ENCODE measurements around the gene IL22RA1.

The IL22RA1 gene, protein sequence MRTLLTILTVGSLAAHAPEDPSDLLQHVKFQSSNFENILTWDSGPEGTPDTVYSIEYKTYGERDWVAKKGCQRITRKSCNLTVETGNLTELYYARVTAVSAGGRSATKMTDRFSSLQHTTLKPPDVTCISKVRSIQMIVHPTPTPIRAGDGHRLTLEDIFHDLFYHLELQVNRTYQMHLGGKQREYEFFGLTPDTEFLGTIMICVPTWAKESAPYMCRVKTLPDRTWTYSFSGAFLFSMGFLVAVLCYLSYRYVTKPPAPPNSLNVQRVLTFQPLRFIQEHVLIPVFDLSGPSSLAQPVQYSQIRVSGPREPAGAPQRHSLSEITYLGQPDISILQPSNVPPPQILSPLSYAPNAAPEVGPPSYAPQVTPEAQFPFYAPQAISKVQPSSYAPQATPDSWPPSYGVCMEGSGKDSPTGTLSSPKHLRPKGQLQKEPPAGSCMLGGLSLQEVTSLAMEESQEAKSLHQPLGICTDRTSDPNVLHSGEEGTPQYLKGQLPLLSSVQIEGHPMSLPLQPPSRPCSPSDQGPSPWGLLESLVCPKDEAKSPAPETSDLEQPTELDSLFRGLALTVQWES

DNA sequence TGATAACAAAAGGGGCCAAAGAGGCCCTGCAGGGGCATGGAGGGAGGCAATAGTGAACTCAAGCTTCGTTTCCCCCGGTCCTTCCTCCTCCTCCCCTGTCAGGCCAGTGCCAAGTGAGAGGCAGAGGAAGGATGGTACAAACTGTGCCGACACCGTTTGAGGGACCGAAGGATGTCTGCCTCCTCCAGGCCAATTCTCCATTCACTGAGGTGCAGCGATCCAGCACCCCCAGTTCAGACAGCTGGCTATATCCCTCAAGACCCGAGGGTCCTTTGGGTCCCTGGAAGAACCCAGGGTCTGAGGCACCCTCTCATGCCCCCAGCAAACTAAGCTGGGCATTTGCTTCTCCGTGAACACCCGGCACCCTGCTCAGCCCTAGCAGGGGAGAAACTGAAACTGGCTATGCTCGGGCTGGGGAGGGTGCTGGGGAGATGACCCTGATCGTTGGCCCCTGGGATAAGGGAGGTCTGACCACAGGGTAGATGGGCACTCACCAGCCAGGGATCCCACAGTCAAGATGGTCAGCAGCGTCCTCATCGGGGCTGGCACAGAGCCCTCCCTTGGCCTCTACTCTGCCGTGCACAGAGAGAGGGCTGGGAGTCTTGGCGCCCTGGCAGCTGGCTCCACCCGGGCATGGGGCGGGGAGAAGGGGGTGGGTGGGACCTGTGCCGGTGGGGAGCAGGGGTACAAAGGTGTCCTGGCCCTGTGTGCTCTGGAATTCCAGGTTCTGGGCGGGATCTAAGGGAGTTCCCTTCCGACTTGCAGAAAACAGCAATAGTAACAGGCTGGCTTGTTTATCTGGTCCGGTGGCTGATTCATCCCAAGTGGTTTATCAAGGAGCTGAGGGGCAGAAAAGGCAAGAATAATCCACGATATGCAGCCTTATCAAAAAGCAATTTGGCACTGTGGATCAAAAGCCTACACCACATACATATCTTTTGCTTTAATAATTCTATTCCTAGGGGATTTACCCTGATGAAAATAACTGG lies at the start of gene IL22RA1:
Gene IL22RA1 (minus strand): TSS at position 595 of the 989 bp plus-strand sequence. CDS start 58 bp downstream, at position 537.
- peak; percentile 55 for DNase-seq (ENCODE audit: low spot score)

GRCh38 chr1:24191860-24192259 lies 48.9 kb upstream of the IL22RA1 start:
- DNase-seq (ENCODE audit: low spot score): peak; percentile 62

GRCh38 chr1:24190983-24191461 lies 48.1 kb upstream of the IL22RA1 start:
- DNase-seq (ENCODE audit: low spot score): no peak

DNA sequence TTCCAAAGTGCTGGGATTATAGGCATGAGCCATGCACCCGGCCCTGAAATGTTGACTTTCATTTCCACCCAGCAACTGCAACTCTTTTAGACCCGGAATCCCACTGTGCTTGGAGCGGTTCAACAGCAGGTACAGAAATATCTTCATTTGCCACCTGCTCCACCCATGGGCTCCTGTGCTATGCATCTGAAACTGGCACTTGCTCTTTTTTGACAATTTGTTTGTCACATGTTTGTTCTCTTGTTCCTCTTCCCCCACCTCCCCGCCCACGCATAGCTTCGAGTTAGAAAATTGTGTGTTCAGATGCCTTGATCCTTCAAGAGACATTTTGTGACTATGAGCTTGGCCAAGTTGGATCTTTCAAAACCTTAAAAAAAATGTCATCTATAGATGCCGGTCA lies 46.6 kb upstream of the IL22RA1 start:
- no peak for DNase-seq (ENCODE audit: low spot score)

DNA sequence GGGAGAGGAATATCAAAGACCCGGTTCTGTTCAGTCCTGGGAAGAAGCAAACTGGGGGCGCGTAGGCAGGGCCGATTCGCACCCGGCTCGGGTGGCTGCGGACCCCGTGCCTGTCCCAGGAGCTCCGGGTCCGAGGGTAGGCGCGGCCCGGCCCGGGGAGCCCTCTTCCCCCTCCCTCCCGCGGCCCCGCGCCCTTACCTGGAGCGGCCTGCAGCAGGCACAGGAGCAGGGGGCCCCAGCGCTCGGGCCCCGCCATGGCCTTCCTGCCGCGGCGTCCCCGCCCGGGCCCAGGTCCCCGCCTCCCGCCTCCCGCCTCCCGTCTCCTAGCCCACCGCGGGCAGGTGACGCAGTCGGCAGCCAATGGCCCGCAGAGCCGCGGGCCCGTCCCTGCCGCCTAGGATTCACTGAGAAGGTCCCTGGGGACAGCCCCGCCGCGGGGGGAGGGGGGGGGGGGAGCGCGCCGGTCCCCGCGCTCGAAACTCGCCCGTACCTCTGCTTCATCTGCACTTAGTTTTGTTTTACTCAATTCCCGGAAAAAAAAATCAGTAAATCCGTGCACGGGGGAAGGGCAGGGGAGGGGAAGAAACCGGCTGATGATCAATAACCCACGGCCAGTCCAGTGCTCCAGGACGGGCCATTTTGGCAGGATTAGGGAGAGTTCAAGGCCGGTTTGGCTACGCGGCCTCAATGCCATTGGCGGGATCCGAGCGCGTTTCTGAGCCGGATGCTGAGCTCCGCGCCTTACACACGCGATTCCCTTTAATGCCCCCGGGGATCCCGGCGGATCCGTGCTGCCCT lies 44.3 kb upstream of the IL22RA1 start, which contains the start of gene IFNLR1:
Gene IFNLR1 (minus strand): TSS at position 297 of the 798 bp plus-strand sequence. CDS start 41 bp downstream, at position 256.
- peak; percentile 55 for DNase-seq (ENCODE audit: low spot score)

- no peak for DNase-seq (ENCODE audit: low spot score)
These were observed 43.7 kb upstream of the IL22RA1 start for GRCh38 chr1:24186711-24186992.

DNA sequence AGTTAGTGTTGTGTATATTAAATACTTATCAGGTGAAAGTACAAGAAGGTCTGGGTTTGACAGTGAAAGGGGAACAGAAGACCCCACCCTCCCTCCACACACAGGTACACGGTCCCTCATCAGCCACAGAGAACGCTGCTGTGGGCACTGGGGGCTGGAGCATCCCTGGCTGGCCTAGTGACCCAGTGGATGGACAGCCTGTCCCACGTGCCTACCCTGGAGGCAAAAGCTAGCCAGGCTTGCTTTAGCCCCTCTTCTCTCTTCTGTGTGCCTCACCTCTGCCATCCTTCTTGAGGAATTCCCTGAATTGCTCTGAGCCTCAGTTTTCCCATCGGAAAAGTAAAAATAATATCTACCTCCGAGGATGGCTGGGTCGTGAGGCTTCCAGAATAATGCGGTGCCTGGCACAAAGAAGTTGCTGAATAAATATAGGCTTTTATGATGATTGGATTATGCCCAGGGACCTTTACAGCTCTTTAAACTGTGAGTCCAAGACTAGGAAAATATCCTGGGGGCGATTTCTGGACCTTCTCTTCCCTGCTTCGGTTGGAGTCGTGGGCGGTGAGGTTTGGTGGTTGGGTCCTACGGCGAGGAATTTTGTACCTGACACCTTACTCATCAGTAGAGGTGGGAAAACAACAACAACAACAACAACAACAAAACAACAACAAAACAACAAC lies 43.2 kb upstream of the IL22RA1 start:
- DNase-seq (ENCODE audit: low spot score): no peak

DNA sequence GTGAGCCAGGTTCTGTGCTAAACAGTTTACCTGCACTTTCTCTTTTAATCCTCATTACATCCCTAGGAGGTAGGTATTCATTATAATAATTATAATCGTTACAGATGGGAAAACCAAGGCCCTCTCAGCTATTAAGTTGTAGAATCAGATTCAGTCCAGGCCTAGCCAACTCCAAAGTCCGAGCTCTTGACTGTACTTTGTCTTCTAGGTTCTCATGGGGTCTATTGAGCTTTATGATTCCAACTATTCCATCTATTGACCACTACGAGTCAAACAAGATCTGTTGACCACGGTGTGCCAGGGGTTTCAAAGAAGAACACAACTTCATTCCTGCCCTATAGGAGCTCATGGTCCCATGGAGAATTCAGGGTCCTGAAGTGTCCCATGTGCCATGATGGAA lies 42.1 kb upstream of the IL22RA1 start:
- no peak for DNase-seq (ENCODE audit: low spot score)

DNA sequence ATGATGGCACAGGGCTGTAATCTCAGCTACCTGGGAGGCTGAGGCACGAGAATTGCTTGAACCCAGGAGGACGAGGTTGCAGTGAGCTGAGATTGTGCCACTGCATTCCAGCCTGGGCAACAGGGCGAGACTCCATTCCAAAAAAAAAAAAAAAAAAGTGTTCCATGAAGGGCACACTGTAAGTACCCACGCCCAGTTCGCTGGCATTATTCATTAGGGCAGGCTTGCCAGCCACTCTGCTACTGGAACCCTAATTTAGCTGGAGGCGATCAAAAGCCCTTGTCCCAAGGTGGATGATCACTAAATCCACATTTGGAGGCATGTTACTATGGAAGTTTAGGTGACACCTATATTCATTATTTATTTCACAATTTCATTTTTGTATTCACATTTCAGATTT lies 39.1 kb upstream of the IL22RA1 start:
- DNase-seq (ENCODE audit: low spot score): no peak

DNA sequence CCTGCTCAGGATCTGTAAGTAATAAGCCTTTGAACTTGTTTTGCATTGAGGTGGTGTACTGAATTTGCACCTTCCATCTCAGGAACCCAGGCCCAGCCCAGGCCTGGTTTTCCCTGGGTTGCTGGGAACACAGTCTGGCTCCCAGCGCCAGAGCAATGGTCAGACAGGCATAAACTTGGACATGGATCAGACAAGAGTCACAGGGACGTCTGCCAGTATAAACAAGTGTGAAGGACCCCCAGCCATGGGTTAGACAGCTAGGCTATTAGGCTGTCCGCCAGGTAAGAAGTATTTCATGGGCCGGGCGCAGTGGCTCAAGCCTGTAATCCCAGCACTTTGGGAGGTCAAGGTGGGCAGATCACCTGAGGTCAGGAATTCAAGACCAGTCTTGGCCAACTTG lies 38.7 kb upstream of the IL22RA1 start:
- DNase-seq (ENCODE audit: low spot score): no peak

- no peak for DNase-seq (ENCODE audit: low spot score)
These were observed 37.7 kb upstream of the IL22RA1 start for GRCh38 chr1:24180676-24181075.

GRCh38 chr1:24179251-24179840 lies 36.4 kb upstream of the IL22RA1 start:
- no peak for DNase-seq (ENCODE audit: low spot score)

DNA sequence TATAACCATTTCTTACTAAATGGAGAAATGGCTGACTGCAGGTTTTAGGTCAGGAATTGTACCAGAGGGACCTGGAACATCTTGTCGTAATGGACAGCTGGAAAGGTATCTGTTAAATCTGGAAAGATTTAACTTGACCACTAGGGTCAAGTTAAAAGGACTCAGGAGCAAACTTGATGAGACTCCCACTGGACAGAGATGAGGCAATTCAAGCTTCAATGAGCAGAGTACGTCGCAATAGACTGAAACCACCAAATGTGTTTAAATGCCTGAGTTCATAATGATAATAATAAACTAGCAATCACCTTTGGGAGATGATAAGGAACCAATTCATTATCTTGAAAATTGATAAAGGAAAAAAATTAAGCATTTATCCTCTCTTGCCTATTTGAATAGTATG lies 35.5 kb upstream of the IL22RA1 start:
- DNase-seq (ENCODE audit: low spot score): no peak

DNA sequence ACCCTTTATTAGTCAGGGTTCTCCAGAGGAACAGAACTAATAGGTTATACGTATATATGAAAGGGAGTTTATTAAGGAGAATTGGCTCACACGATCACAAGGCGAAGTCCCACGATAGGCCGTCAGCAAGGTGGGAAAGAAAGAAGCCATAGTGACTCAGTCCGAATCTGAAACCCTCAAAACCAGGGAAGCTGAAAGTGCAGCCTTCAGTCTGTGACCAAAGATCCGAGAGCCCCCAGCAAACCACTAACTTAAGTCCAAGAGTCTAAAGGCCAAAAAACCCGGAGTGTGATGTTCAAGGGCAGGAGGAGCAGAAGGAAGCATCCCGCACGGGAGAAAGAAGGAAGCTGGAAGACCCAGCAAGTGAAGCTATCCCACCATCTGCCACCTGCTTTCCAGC lies 34.2 kb upstream of the IL22RA1 start:
- no peak for DNase-seq (ENCODE audit: low spot score)

GRCh38 chr1:24175033-24175755 lies 32.3 kb upstream of the IL22RA1 start:
- no peak for DNase-seq (ENCODE audit: low spot score)

DNA sequence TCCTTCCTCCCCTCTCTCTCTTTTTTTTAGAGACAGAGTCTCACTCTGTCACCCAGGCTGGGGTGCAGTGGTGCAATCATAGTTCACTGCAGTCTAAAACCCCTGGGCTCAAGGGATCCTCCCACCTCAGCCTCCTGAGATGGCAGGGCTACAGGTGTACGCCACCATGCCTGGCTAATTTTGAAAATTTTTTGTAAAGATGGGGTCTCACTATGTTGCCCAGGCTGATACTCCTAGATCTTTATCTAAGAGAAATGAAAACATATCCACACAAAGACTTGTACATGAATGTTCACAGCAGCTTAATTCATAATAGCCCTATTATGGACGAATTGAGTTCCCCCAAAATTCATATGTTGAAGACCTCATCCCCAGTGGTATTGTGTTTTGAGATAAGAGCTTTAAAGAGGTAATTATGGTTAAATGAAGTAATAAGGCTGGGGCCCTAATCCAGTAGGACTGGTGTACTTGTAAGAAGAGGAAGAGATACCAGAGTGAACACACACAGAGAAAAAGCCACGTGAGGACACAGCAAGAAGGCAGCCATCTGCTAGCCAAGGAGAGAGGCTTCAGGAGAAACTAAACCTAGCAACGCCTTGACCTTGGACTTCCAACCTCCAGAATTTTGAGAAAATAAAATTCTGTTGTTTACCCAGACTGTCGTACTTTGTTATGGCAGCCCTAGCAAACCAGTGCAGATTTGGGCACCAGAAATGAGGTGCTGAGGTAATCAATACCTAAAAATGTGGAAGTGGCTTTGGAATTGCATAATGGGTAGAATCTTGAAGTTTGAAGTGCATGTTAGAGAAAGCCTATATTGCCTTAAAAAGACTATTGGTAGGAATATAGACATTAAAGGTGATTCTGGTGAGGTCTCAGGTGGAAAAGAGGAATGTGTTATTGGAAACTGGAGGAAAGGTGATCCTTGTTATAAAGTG lies 31.0 kb upstream of the IL22RA1 start:
- no peak for DNase-seq (ENCODE audit: low spot score)

GRCh38 chr1:24172598-24172997 lies 29.7 kb upstream of the IL22RA1 start:
- no peak for DNase-seq (ENCODE audit: low spot score)

DNA sequence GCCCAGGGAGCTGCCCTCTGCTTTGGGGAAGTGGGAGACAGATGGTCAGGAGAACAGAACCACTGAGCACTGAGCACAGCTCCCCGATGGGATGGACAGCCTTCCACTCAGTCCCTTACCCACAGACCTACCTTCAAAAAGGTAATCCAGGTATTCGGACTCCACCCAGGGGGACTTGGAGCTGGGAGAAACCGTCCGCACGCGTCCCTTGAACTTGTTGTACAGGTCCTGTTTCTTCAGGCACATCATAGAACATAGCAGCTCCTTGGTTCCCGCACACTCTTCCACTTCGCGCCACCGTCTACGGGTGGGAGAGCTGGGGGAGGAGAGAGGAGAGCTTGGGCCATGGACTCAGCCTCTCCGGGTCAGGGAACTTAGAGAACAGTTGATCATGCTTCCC lies 26.3 kb upstream of the IL22RA1 start:
- DNase-seq (ENCODE audit: low spot score): no peak

- DNase-seq (ENCODE audit: low spot score): no peak
These were observed 25.3 kb upstream of the IL22RA1 start for GRCh38 chr1:24168245-24168644.
